Measurements from ENCODE around the gene RBM10. TPM values are rescaled to one million over a fixed set of nuclear protein-coding genes. Genes with fewer than 3 reads are reported as not detected.
A peak's percentile ranks its signal among the peaks of the same experiment; 100 is the strongest.
"Not testable (repeated sequence)": the region's sequence is repeated elsewhere in the genome, so short reads cannot be mapped to it uniquely, and the experiment has no call there.

Gene RBM10
- total and polyA plus RNA-seq, 7 donors = 18.2 to 33.8 (median 25.0) TPM

GRCh38 chrX:47101206-47101605 is 43.8 kb upstream of the RBM10 start:
- no peak for TF ChIP-seq CTCF (IDR thresholded peaks at IDR 0.05)
- ATAC-seq (no peak), DNase-seq (no peak)
- Histone ChIP-seq H3K9me3 (no peaks in the 10 kb centered on the region), H3K4me3 (no peak overlapping the region), H3K27me3 (ENCODE audit: insufficient read depth in 3 of 3, low read length in 2 of 3) (peaks cover 0 to 12% (median 0%) of the 10 kb centered on the region in 3 donors), H3K36me3 (ENCODE audit: insufficient read depth in 1 of 2, low read depth in 1 of 2) (no peaks in the 10 kb centered on the region), H3K27ac (no peak overlapping the region), H3K4me1 (no peaks in the 10 kb centered on the region)
- intact Hi-C loops (cut with DNase I) = no loop called here
- WGBS, 3 donors = 63 to 86% (median 85%) methylated on average over 4 of the region's 4 CpGs

- H3K4me3 ChIP-seq; H3K9me3 ChIP-seq; intact Hi-C loops (cut with DNase I); DNase-seq; H3K27me3 ChIP-seq (ENCODE audit: insufficient read depth in 3 of 3, low read length in 2 of 3); H3K4me1 ChIP-seq; H3K36me3 ChIP-seq (ENCODE audit: insufficient read depth in 1 of 2, low read depth in 1 of 2); ATAC-seq; H3K27ac ChIP-seq: not testable (repeated sequence)
- WGBS, 3 donors = 96 to 99% (median 97%) methylated on average over 21 to 40 of the region's 40 CpGs
Observed at GRCh38 chrX:47110936-47111615, 33.9 kb upstream of the RBM10 start.

- WGBS, 3 donors = 50 to 61% (median 54%) methylated on average over 9 of the region's 9 CpGs
Observed at GRCh38 chrX:47112316-47112954, 32.6 kb upstream of the RBM10 start.

GRCh38 chrX:47116551-47117110 is 28.4 kb upstream of the RBM10 start:
- ATAC-seq; DNase-seq; H3K4me1 ChIP-seq; H3K9me3 ChIP-seq; intact Hi-C loops (cut with DNase I); H3K4me3 ChIP-seq; H3K27ac ChIP-seq; H3K27me3 ChIP-seq (ENCODE audit: insufficient read depth in 3 of 3, low read length in 2 of 3); H3K36me3 ChIP-seq (ENCODE audit: insufficient read depth in 1 of 2, low read depth in 1 of 2): not testable (repeated sequence)
- 82 to 91% (median 88%) methylated on average over 7 of the region's 7 CpGs for WGBS, 3 donors

More at GRCh38 chrX:47112316-47112954, 32.6 kb upstream of the RBM10 start:
- Histone ChIP-seq H3K4me1 (no peaks in the 10 kb centered on the region), H3K27me3 (ENCODE audit: insufficient read depth in 3 of 3, low read length in 2 of 3) (no peaks in the 10 kb centered on the region), H3K36me3 (ENCODE audit: insufficient read depth in 1 of 2, low read depth in 1 of 2) (no peaks in the 10 kb centered on the region), H3K27ac (no peak overlapping the region), H3K4me3 (no peak overlapping the region), H3K9me3 (no peaks in the 10 kb centered on the region)
- intact Hi-C loops (cut with DNase I) = no loop called here
- ATAC-seq (peak; percentile 44 to 82 (median 51)), DNase-seq (peak; percentile 24 to 65)
- TF ChIP-seq CTCF (IDR thresholded peaks at IDR 0.05) = no peak

DNA sequence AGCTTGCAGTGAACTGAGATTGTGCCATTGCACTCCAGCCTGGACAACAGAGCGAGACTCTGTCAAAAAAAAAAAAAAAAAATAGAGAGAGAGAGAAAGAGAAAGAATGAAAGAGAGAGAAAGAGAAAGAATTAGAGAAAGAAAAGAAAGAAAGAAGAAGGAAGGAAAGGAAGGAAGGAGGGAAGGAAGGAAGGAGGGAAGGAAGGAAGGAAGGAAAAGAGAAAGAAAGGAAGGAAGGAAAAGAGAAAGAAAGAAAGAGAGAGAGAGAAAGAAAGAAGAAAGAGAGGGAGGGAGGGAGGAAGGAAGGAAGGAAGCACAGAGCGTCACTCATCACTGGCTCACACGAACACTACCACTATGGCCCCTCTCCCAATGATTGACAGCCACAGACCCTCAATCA is 20.6 kb upstream of the RBM10 start:
- ATAC-seq; H3K4me1 ChIP-seq; H3K36me3 ChIP-seq (ENCODE audit: insufficient read depth in 1 of 2, low read depth in 1 of 2); DNase-seq; H3K27ac ChIP-seq; H3K4me3 ChIP-seq; H3K9me3 ChIP-seq; intact Hi-C loops (cut with DNase I); H3K27me3 ChIP-seq (ENCODE audit: insufficient read depth in 3 of 3, low read length in 2 of 3): not testable (repeated sequence)
- 70 to 79% (median 78%) methylated on average over 3 of the region's 3 CpGs for WGBS, 3 donors
